Posterior vena cava (tissue), 2 donors: Measurements from ENCODE around the gene MTERF1. TPM values are rescaled to one million over a fixed set of nuclear protein-coding genes. Genes with fewer than 3 reads are reported as not detected.
"Not testable (repeated sequence)": the region's sequence is repeated elsewhere in the genome, so short reads cannot be mapped to it uniquely, and the experiment has no call there.

Source experiments
- DNase-seq: peaks from one replicate; pipeline ENCODE4 v3.0.0-alpha.2; 2020; ENCODE audit warnings: low spot score
- intact Hi-C, 2 donors: fragments of 100-400 bp; cut with DNase I; formaldehyde crosslinking; loops; one replicate each; pipeline versions ENCODE4 v1.14.1 to v1.14.2; 2022 to 2023
- total RNA-seq, 2 donors: library from RNA; stranded (reverse); fragmentation: NEBNext Ultra II Directional; extraction: Animal tissue kit (Norgen Biotek cat#: 25700); gene quantifications; one replicate each; pipeline ENCODE4 v1.2.1, GENCODE V29; 2021
- donor health status: DM: yes; HTN: yes; CAD: no.
- donor health status: DM: yes; HTN: yes; CAD: no.

MTERF1 gene
- total RNA-seq, 2 donors from 2014 or later, result 9.2 to 13.6 TPM

GRCh38 chr7:91888271-91889175 lies 8.0 kb upstream of the MTERF1 start:
- intact Hi-C loops, DNase-seq: not testable (repeated sequence)

GRCh38 chr7:91887336-91888213 lies 7.1 kb upstream of the MTERF1 start:
- peak; percentile 79 for DNase-seq
- intact Hi-C loops, result not testable (repeated sequence)

- intact Hi-C loops, result no loop called here
- DNase-seq, result no peak
Measured at GRCh38 chr7:91883676-91884362, 3.3 kb upstream of the MTERF1 start.

- intact Hi-C loops, result no loop called here
- no peak for DNase-seq
Measured at GRCh38 chr7:91880016-91880412, 488 bp downstream of the MTERF1 start.

- no peak for DNase-seq
- intact Hi-C loops, result no loop called here
Measured at GRCh38 chr7:91876391-91877133, 3.9 kb downstream of the MTERF1 start.

- no peak for DNase-seq
- intact Hi-C loops, result no loop called here
Measured at GRCh38 chr7:91875851-91876250, 4.7 kb downstream of the MTERF1 start.

- intact Hi-C loops, result no loop called here
Measured at GRCh38 chr7:91872928-91873327, 7.6 kb downstream of the MTERF1 start.

GRCh38 chr7:91872069-91872468 lies 8.4 kb downstream of the MTERF1 start:
- DNase-seq, result no peak
- intact Hi-C loops, result no loop called here

More at GRCh38 chr7:91872928-91873327, 7.6 kb downstream of the MTERF1 start:
- no peak for DNase-seq

- intact Hi-C loops, result no loop called here
- no peak for DNase-seq
Measured at GRCh38 chr7:91869661-91870060, 10.8 kb downstream of the MTERF1 start.

GRCh38 chr7:91866599-91867148 lies 13.8 kb downstream of the MTERF1 start:
- no peak for DNase-seq
- intact Hi-C loops, result loop anchor here in 1 of 2 donors (2.0 kb wide), 1 partner anchor 58 kb away; no protein-coding TSS in a partner anchor

- no peak for DNase-seq
- intact Hi-C loops, result no loop called here
Measured at GRCh38 chr7:91865511-91865910, 15.0 kb downstream of the MTERF1 start.

- intact Hi-C loops, DNase-seq: not testable (repeated sequence)
Measured at GRCh38 chr7:91864604-91865003, 15.9 kb downstream of the MTERF1 start.

- no peak for DNase-seq
- intact Hi-C loops, result no loop called here
Measured at GRCh38 chr7:91864070-91864469, 16.4 kb downstream of the MTERF1 start.

GRCh38 chr7:91852263-91852741 lies 28.2 kb downstream of the MTERF1 start:
- DNase-seq, result no peak
- intact Hi-C loops, result no loop called here

GRCh38 chr7:91850455-91850854 lies 30.0 kb downstream of the MTERF1 start:
- intact Hi-C loops, result no loop called here
- DNase-seq, result no peak

GRCh38 chr7:91847876-91848588 lies 32.5 kb downstream of the MTERF1 start:
- intact Hi-C loops, result no loop called here
- no peak for DNase-seq

GRCh38 chr7:91847231-91847630 lies 33.3 kb downstream of the MTERF1 start:
- intact Hi-C loops, result no loop called here
- no peak for DNase-seq

- intact Hi-C loops, result no loop called here
- no peak for DNase-seq
Measured at GRCh38 chr7:91846436-91846835, 34.1 kb downstream of the MTERF1 start.
